Panc1 (cell line): Measurements from ENCODE around the gene EHBP1. TPM values are rescaled to one million over a fixed set of nuclear protein-coding genes. Genes with fewer than 3 reads are reported as not detected.

Experiments used
- ATAC-seq: fragments of 200-7000 bp; cut with Tn5 transposase; 2 replicates; pipeline ENCODE4 v1.9.1; 2020; ENCODE audit warnings: mild to moderate bottlenecking, moderate library complexity
- BruUV-seq: library from RNA; stranded (reverse); fragments of 400-500 nt; replicated peaks from 2 replicates; lab custom pipeline; 2021; lab: Mats Ljungman, UMichigan
- CTCF ChIA-PET: fragments of 300-600 bp; sonication (Branson Sonifier 250); formaldehyde crosslinking; loops from one replicate; lab custom pipeline; 2022; ENCODE audit warnings: antibody characterized with exemption; lab: Charles Lee
- POLR2A ChIA-PET: fragments of 300-600 bp; sonication (Branson Sonifier 250); formaldehyde crosslinking; loops from one replicate; lab custom pipeline; 2022; ENCODE audit warnings: antibody characterized with exemption; lab: Charles Lee
- DNase-seq: peaks from one replicate; pipeline ENCODE4 v3.0.0-alpha.2; 2010; ENCODE audit warnings: low read depth, low spot score
- H3K27ac ChIP-seq: 2 replicates; pipeline ENCODE4 v1.5.1; 2011; ENCODE audit warnings: mild to moderate bottlenecking, low read length, inconsistent platforms
- H3K27me3 ChIP-seq: fragments of 200-500 bp; sonication (Bioruptor generic); 2 replicates; pipeline ENCODE4 v1.6.0; 2014; ENCODE audit warnings: low read length, inconsistent platforms; ENCODE audit not compliant: control insufficient read depth, insufficient read depth
- H3K36me3 ChIP-seq: fragments of 200-500 bp; sonication (Bioruptor generic); 2 replicates; pipeline ENCODE4 v1.5.1; 2014; ENCODE audit warnings: inconsistent platforms, mild to moderate bottlenecking, low read length, moderate library complexity; ENCODE audit not compliant: control insufficient read depth, insufficient read depth
- H3K4me1 ChIP-seq: 2 replicates; pipeline ENCODE4 v1.5.1; 2011; ENCODE audit warnings: inconsistent platforms, mild to moderate bottlenecking, low read length, moderate library complexity; ENCODE audit not compliant: control insufficient read depth, insufficient read depth
- H3K4me3 ChIP-seq, 2 experiments: 2 replicates each; pipeline ENCODE4 v1.5.1; 2011 to 2012; ENCODE audit warnings: low read depth in 2 of 2, low read length in 2 of 2, mild to moderate bottlenecking in 2 of 2, inconsistent platforms in 1 of 2, moderate library complexity in 1 of 2
- H3K9me3 ChIP-seq: fragments of 200-500 bp; sonication (Bioruptor generic); 2 replicates; pipeline ENCODE4 v1.5.1; 2014; ENCODE audit warnings: low read depth, mild to moderate bottlenecking, inconsistent platforms, low read length, moderate library complexity; ENCODE audit not compliant: control insufficient read depth, insufficient read depth
- POLR2AphosphoS5 ChIP-seq: IDR thresholded peaks from 2 replicates; pipeline ENCODE4 v1.6.1; 2012; ENCODE audit warnings: mild to moderate bottlenecking, low read depth, low read length, moderate library complexity
- SIN3A ChIP-seq: IDR thresholded peaks from 2 replicates; pipeline ENCODE4 v1.6.1; 2012; ENCODE audit warnings: low read depth, mild to moderate bottlenecking, low read length, moderate library complexity, borderline replicate concordance; ENCODE audit not compliant: insufficient read depth
- TCF7L2 ChIP-seq: IDR thresholded peaks from 2 replicates; pipeline ENCODE4 v1.6.1; 2011; ENCODE audit warnings: mild to moderate bottlenecking, low read depth, low read length, inconsistent platforms
- in situ Hi-C: cut with HindIII; loops from 2 replicates; pipeline ENCODE4 v1.10.0; 2016; ENCODE audit warnings: low sequenced_read_pairs, low pct_unique_long_range_greater_than_20kb
- intact Hi-C: fragments of 100-400 bp; cut with micrococcal nuclease; formaldehyde crosslinking; loops from one replicate; pipeline ENCODE4 v1.10.0; 2022; ENCODE audit not compliant: unreplicated experiment
- total RNA-seq: library from RNA; stranded (reverse); gene quantifications from one replicate; pipeline ENCODE4 v1.2.1, GENCODE V29; 2021; ENCODE audit not compliant: unreplicated experiment
- TF ChIP-seq, protein P1 (sequence below), 2 experiments: IDR thresholded peaks; 2 replicates each; pipeline ENCODE4 v1.6.1; 2011 to 2012; ENCODE audit warnings: low read depth in 2 of 2, control low read depth in 1 of 2, low read length in 1 of 2, mild to moderate bottlenecking in 1 of 2, moderate library complexity in 1 of 2; ENCODE audit not compliant: insufficient read depth in 1 of 2
- TF ChIP-seq, protein P2 (sequence below): fragments of 450-650 bp; IDR thresholded peaks from 2 replicates; pipeline ENCODE4 v1.5.1; 2017; ENCODE audit warnings: mild to moderate bottlenecking

Gene EHBP1
- total RNA-seq, 1 experiment from 2014 or later, result 46.1 TPM

DNA sequence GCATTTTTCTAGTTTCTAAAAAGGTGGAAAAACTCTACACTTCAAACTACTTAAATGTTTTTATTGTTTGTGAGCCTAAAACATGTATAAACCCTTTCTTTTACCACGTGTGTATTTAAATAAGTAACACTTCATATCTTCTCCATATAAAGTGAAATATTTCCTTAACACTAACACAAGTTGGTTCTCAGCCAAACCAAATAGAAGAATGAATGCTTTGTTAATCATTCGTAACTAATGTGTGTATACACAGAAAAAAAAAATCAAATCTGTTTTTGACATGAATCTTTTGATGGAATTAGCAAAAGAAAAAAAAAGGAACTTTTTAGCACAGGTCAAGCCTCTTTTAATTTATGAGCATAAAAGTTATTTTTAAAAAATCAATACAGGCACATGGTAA is 89.3 kb downstream of the EHBP1 start:
- ChIA-PET POLR2A (no interaction called here), CTCF (no interaction called here)
- Histone ChIP-seq H3K9me3 (no peaks in the 10 kb centered on the region), H3K4me1 (peaks cover 11% of the 10 kb centered on the region; the same call in 1 of the 2 replicates), H3K27ac (no peak overlapping the region), H3K27me3 (no peaks in the 10 kb centered on the region), H3K4me3 (no peak overlapping the region), H3K36me3 (no peaks in the 10 kb centered on the region)
- TF ChIP-seq, protein P1, sequence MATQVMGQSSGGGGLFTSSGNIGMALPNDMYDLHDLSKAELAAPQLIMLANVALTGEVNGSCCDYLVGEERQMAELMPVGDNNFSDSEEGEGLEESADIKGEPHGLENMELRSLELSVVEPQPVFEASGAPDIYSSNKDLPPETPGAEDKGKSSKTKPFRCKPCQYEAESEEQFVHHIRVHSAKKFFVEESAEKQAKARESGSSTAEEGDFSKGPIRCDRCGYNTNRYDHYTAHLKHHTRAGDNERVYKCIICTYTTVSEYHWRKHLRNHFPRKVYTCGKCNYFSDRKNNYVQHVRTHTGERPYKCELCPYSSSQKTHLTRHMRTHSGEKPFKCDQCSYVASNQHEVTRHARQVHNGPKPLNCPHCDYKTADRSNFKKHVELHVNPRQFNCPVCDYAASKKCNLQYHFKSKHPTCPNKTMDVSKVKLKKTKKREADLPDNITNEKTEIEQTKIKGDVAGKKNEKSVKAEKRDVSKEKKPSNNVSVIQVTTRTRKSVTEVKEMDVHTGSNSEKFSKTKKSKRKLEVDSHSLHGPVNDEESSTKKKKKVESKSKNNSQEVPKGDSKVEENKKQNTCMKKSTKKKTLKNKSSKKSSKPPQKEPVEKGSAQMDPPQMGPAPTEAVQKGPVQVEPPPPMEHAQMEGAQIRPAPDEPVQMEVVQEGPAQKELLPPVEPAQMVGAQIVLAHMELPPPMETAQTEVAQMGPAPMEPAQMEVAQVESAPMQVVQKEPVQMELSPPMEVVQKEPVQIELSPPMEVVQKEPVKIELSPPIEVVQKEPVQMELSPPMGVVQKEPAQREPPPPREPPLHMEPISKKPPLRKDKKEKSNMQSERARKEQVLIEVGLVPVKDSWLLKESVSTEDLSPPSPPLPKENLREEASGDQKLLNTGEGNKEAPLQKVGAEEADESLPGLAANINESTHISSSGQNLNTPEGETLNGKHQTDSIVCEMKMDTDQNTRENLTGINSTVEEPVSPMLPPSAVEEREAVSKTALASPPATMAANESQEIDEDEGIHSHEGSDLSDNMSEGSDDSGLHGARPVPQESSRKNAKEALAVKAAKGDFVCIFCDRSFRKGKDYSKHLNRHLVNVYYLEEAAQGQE (IDR thresholded peaks at IDR 0.05; ENCODE audit: insufficient read depth in 1 of 2, low read depth in 2 of 2, low read length in 1 of 2), result no peak
- TF ChIP-seq TCF7L2, result no peak
- TF ChIP-seq, protein P2, sequence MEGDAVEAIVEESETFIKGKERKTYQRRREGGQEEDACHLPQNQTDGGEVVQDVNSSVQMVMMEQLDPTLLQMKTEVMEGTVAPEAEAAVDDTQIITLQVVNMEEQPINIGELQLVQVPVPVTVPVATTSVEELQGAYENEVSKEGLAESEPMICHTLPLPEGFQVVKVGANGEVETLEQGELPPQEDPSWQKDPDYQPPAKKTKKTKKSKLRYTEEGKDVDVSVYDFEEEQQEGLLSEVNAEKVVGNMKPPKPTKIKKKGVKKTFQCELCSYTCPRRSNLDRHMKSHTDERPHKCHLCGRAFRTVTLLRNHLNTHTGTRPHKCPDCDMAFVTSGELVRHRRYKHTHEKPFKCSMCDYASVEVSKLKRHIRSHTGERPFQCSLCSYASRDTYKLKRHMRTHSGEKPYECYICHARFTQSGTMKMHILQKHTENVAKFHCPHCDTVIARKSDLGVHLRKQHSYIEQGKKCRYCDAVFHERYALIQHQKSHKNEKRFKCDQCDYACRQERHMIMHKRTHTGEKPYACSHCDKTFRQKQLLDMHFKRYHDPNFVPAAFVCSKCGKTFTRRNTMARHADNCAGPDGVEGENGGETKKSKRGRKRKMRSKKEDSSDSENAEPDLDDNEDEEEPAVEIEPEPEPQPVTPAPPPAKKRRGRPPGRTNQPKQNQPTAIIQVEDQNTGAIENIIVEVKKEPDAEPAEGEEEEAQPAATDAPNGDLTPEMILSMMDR, result no peak
- TF ChIP-seq SIN3A, result no peak
- TF ChIP-seq POLR2AphosphoS5, result no peak
- in situ Hi-C loops, result no loop called here
- ATAC-seq, result no peak
- DNase-seq, result no peak
- intact Hi-C loops, result no loop called here
- no TSS peak for BruUV-seq

DNA sequence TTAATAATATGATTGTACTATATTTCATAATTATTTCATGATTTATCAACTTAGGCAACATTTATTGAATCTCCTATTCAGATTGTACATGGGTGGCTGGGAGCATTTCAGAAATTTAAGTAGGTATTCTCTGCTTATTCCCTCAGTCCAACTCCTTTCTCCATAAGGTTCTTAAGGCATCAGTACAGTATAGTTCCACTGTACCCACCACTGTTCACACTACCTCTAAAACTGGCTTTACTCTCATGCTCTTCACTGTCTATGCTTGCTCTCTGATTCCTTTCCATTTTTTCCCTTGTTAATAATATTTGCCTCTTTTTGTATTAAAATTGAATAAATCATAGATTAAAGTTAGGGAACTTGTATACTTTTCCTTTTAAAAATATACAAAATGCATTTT is 89.8 kb downstream of the EHBP1 start:
- no peak for ATAC-seq
- no TSS peak for BruUV-seq
- DNase-seq, result no peak
- peaks cover 6% of the 10 kb centered on the region; the same call in 1 of the 2 replicates for H3K4me1 ChIP-seq
- H3K27me3 ChIP-seq, result no peaks in the 10 kb centered on the region
- ChIA-PET CTCF (no interaction called here), POLR2A (no interaction called here)
- H3K27ac ChIP-seq, result no peak overlapping the region
- intact Hi-C loops, result no loop called here
- H3K4me3 ChIP-seq, result no peak overlapping the region
- no peaks in the 10 kb centered on the region for H3K36me3 ChIP-seq
- TF ChIP-seq SIN3A (no peak), TCF7L2 (no peak), POLR2AphosphoS5 (no peak)
- TF ChIP-seq, protein P1 (IDR thresholded peaks at IDR 0.05; ENCODE audit: insufficient read depth in 1 of 2, low read depth in 2 of 2, low read length in 1 of 2), result no peak
- TF ChIP-seq, protein P2, result no peak
- no peaks in the 10 kb centered on the region for H3K9me3 ChIP-seq
- in situ Hi-C loops, result no loop called here
